PC-3 (cell line): ENCODE data around the gene MRC2. TPM values are rescaled to one million over a fixed set of nuclear protein-coding genes. Genes with fewer than 3 reads are reported as not detected.

Experiments used
- ATAC-seq: fragments of 200-7000 bp; cut with Tn5 transposase; 2 replicates; pipeline ENCODE4 v1.9.1; 2020; ENCODE audit warnings: mild to moderate bottlenecking, moderate library complexity
- BruUV-seq: library from RNA; stranded (reverse); fragments of 400-500 nt; replicated peaks from 2 replicates; lab custom pipeline; 2021; lab: Mats Ljungman, UMichigan
- CTCF ChIA-PET: fragments of 300-600 bp; sonication (Branson Sonifier 250); formaldehyde crosslinking; loops from one replicate; lab custom pipeline; 2022; ENCODE audit warnings: antibody characterized with exemption; lab: Charles Lee
- POLR2A ChIA-PET: fragments of 300-600 bp; sonication (Branson Sonifier 250); formaldehyde crosslinking; loops from one replicate; lab custom pipeline; 2022; ENCODE audit warnings: antibody characterized with exemption; ENCODE audit not compliant: unreplicated experiment; lab: Charles Lee
- DNase-seq: peaks from one replicate; pipeline ENCODE4 v3.0.0-alpha.2; 2015
- H2AFZ ChIP-seq: fragments of 300-600 bp; sonication (generic); 2 replicates; pipeline ENCODE4 v1.6.0; 2016; ENCODE audit warnings: antibody characterized with exemption, low read length
- H3F3A ChIP-seq: fragments of 300-600 bp; sonication (generic); one replicate; pipeline ENCODE4 v1.6.0; 2017; ENCODE audit warnings: antibody characterized with exemption, low read length, control low read depth, mild to moderate bottlenecking; ENCODE audit not compliant: unreplicated experiment
- H3K27ac ChIP-seq: fragments of 300-600 bp; sonication (generic); 2 replicates; pipeline ENCODE4 v1.5.1; 2016; ENCODE audit warnings: mild to moderate bottlenecking, low read length
- H3K27me3 ChIP-seq: fragments of 300-600 bp; sonication (generic); 2 replicates; pipeline ENCODE4 v1.6.1; 2016; ENCODE audit warnings: low read length, mixed read lengths
- H3K36me3 ChIP-seq: fragments of 300-600 bp; sonication (generic); 2 replicates; pipeline ENCODE4 v1.6.1; 2016; ENCODE audit warnings: low read depth, mixed run types, low read length, mixed read lengths
- H3K4me1 ChIP-seq: fragments of 300-600 bp; sonication (generic); 2 replicates; pipeline ENCODE4 v1.5.1; 2016; ENCODE audit warnings: low read length; ENCODE audit not compliant: insufficient read depth
- H3K4me2 ChIP-seq: fragments of 300-600 bp; sonication (generic); 2 replicates; pipeline ENCODE4 v1.6.0; 2016; ENCODE audit warnings: low read length
- H3K4me3 ChIP-seq: fragments of 300-600 bp; sonication (generic); 2 replicates; pipeline ENCODE4 v1.5.1; 2016; ENCODE audit warnings: mild to moderate bottlenecking, low read length, mixed read lengths
- H3K79me2 ChIP-seq: fragments of 300-600 bp; sonication (generic); 2 replicates; pipeline ENCODE4 v1.6.1; 2017; ENCODE audit warnings: low read length, mixed read lengths
- H3K9ac ChIP-seq: fragments of 300-600 bp; sonication (generic); 2 replicates; pipeline ENCODE4 v1.6.0; 2016; ENCODE audit warnings: mild to moderate bottlenecking, low read length
- H3K9me2 ChIP-seq: fragments of 300-600 bp; sonication (generic); replicated peaks from 2 replicates; pipeline ENCODE4 v1.6.1; 2016; ENCODE audit warnings: mixed run types, low read length, mixed read lengths
- H3K9me3 ChIP-seq: fragments of 300-600 bp; sonication (generic); 2 replicates; pipeline ENCODE4 v1.6.1; 2016; ENCODE audit warnings: low read length, mixed read lengths
- H4K20me1 ChIP-seq: fragments of 300-600 bp; sonication (generic); 2 replicates; pipeline ENCODE4 v1.6.1; 2016; ENCODE audit warnings: low read length, mixed read lengths
- CTCF ChIP-seq: fragments of 300-600 bp; sonication (generic); conservative IDR thresholded peaks from 2 replicates; pipeline ENCODE4 v1.5.1; 2017; ENCODE audit warnings: antibody characterized with exemption, low read depth, mild to moderate bottlenecking, low read length
- EZH2 ChIP-seq: fragments of 300-600 bp; sonication (generic); IDR thresholded peaks from one replicate; pipeline ENCODE4 v1.6.1; 2017; ENCODE audit warnings: antibody characterized with exemption, mild to moderate bottlenecking, low read length; ENCODE audit not compliant: unreplicated experiment
- EZH2phosphoT487 ChIP-seq: fragments of 300-600 bp; sonication (generic); IDR thresholded peaks from 2 replicates; pipeline ENCODE4 v1.6.1; 2018; ENCODE audit warnings: mild to moderate bottlenecking, antibody characterized with exemption, low read length, borderline replicate concordance
- intact Hi-C: fragments of 100-400 bp; cut with micrococcal nuclease; formaldehyde crosslinking; loops from 2 replicates; pipeline ENCODE4 v1.9.0; 2023
- total RNA-seq: library from RNA; depleted of rRNA; stranded (reverse); fragments of >200 nt; gene quantifications from 2 replicates; pipeline ENCODE4 v1.2.3, GENCODE V29; 2014

MRC2 gene
- total RNA-seq, 1 experiment from 2014 or later = 13.5 TPM

DNA sequence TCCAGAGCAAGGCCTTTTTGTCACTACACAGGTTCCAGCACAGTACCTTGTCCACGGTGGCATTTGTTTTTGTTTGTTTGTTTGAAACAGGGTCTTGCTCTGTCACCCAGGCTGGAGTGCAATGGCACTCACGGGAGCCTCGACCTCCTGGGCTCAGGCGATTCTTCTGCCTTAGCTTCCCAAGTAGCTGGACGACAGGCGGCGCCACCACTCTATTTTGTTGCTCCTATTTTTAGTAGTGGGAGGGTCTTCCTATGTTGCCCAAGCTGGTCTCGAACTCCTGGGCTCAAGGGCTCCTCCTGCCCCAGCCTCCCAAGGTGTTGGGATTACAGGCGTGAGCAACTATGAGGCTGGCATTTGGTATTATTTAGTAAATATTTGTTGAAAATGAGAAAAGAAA lies 10.3 kb downstream of the MRC2 start:
- H3K9ac ChIP-seq = no peak overlapping the region
- CTCF ChIA-PET = no interaction called here
- H3K79me2 ChIP-seq = no peaks in the 10 kb centered on the region

DNA sequence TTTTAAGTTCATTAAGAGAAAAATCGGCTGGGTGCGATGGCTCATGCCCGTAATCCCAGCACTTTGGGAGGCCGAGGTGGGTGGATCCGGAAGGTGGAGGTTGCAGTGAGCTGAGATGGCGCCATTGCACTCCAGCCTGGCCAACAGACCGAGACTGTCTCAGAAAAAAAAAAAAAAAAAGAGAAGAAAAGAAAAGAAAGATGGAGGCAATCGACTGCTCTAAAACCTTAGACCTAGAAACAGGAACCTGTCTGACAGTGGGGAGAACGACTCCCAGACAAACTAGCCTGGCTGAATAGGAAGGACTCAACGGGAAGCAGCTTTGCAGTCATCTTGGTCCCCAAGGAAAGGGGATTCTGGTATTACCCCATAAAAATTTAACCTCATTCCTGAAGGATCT lies 13.7 kb downstream of the MRC2 start:
- Histone ChIP-seq H3K4me3 (no peak overlapping the region), H3K9me3 (no peaks in the 10 kb centered on the region), H4K20me1 (no peaks in the 10 kb centered on the region), H3F3A (no peaks in the 10 kb centered on the region), H3K27me3 (no peaks in the 10 kb centered on the region), H3K36me3 (no peaks in the 10 kb centered on the region), H3K4me1 (no peaks in the 10 kb centered on the region), H2AFZ (no peak overlapping the region), H3K4me2 (no peak overlapping the region), H3K27ac (no peak overlapping the region), H3K9me2 (no peaks in the 10 kb centered on the region), H3K79me2 (no peaks in the 10 kb centered on the region), H3K9ac (no peak overlapping the region)
- BruUV-seq = no TSS peak
- TF ChIP-seq EZH2 (no peak), EZH2phosphoT487 (no peak), CTCF (no peak)
- ChIA-PET POLR2A (no interaction called here), CTCF (no interaction called here)
- intact Hi-C loops = no loop called here
- ATAC-seq = no peak
- DNase-seq = no peak

More for the DNA sequence above, 10.3 kb downstream of the MRC2 start:
- no peaks in the 10 kb centered on the region for H3K4me1 ChIP-seq
- H3K9me3 ChIP-seq = no peaks in the 10 kb centered on the region
- H4K20me1 ChIP-seq = no peaks in the 10 kb centered on the region
- POLR2A ChIA-PET = no interaction called here
- no peak overlapping the region for H2AFZ ChIP-seq
- no peaks in the 10 kb centered on the region for H3K9me2 ChIP-seq
- no peak overlapping the region for H3K4me2 ChIP-seq
- no peaks in the 10 kb centered on the region for H3K27me3 ChIP-seq
- intact Hi-C loops = no loop called here
- no peak overlapping the region for H3K4me3 ChIP-seq
- TF ChIP-seq EZH2 = no peak
- TF ChIP-seq CTCF = no peak
- TF ChIP-seq EZH2phosphoT487 = no peak
- no peaks in the 10 kb centered on the region for H3F3A ChIP-seq
- no peak overlapping the region for H3K27ac ChIP-seq
- DNase-seq (no peak), ATAC-seq (no peak)
- no peaks in the 10 kb centered on the region for H3K36me3 ChIP-seq
- no TSS peak for BruUV-seq

- DNase-seq = no peak
- H2AFZ ChIP-seq = no peak overlapping the region
- no peak overlapping the region for H3K9ac ChIP-seq
- no peaks in the 10 kb centered on the region for H3F3A ChIP-seq
- BruUV-seq = no TSS peak
- no peak overlapping the region for H3K4me2 ChIP-seq
- H3K79me2 ChIP-seq = no peaks in the 10 kb centered on the region
- intact Hi-C loops = no loop called here
- H3K27me3 ChIP-seq = no peaks in the 10 kb centered on the region
- no peaks in the 10 kb centered on the region for H3K36me3 ChIP-seq
- no peaks in the 10 kb centered on the region for H4K20me1 ChIP-seq
- H3K27ac ChIP-seq = no peak overlapping the region
- no peaks in the 10 kb centered on the region for H3K9me3 ChIP-seq
- CTCF ChIA-PET = no interaction called here
- H3K9me2 ChIP-seq = no peaks in the 10 kb centered on the region
- H3K4me3 ChIP-seq = no peak overlapping the region
- ATAC-seq = no peak
- POLR2A ChIA-PET = no interaction called here
- no peaks in the 10 kb centered on the region for H3K4me1 ChIP-seq
- TF ChIP-seq CTCF (no peak), EZH2 (no peak), EZH2phosphoT487 (no peak)
These were observed 14.5 kb downstream of the MRC2 start for GRCh38 chr17:62641951-62642350.
